K562 (cell line): ENCODE data around the gene PPP3CB.

ENCODE experiments used
- CBFB ChIP-seq: sonication (generic); formaldehyde crosslinking; IDR thresholded peaks from 2 replicates; pipeline ENCODE4 v1.4.0; 2020; ENCODE audit warnings: mild to moderate bottlenecking, missing genetic modification reagents
- CHAMP1 ChIP-seq: fragments of 450-650 bp; IDR thresholded peaks from 2 replicates; pipeline ENCODE4 v1.6.1; 2016; ENCODE audit warnings: mild to moderate bottlenecking
- CREB1 ChIP-seq, 2 experiments: sonication (generic) in 1 of 2; formaldehyde crosslinking in 1 of 2; IDR thresholded peaks; 2 replicates each; pipeline versions ENCODE4 v1.6.1 to v1.8.0; 2012 to 2022; ENCODE audit warnings: inconsistent platforms in 1 of 2, mild to moderate bottlenecking in 1 of 2, missing genetic modification reagents in 1 of 2, moderate library complexity in 1 of 2
- CUX1 ChIP-seq: fragments of 200-800 bp; sonication (Bioruptor generic); IDR thresholded peaks from 2 replicates; pipeline ENCODE4 v1.6.1; 2016; ENCODE audit warnings: missing genetic modification characterization, missing compliant biosample characterization
- ELF2 ChIP-seq: fragments of 250-450 bp; sonication (Bioruptor Pico); IDR thresholded peaks from 2 replicates; pipeline ENCODE4 v1.5.0; 2021; ENCODE audit warnings: mild to moderate bottlenecking
- HES1 ChIP-seq: fragments of 450-650 bp; IDR thresholded peaks from 2 replicates; pipeline ENCODE4 v1.6.1; 2016; ENCODE audit warnings: low read depth, mild to moderate bottlenecking, moderate library complexity
- MECOM ChIP-seq: fragments of 250-450 bp; sonication (Bioruptor Pico); IDR thresholded peaks from 2 replicates; pipeline ENCODE4 v1.8.0; 2022; ENCODE audit warnings: inconsistent platforms
- POLR3G ChIP-seq: IDR thresholded peaks from 2 replicates; pipeline ENCODE4 v1.6.1; 2011; ENCODE audit not compliant: insufficient read length, insufficient replicate concordance; ENCODE audit errors: extremely low read depth
- TAF1 ChIP-seq: IDR thresholded peaks from 2 replicates; pipeline ENCODE4 v1.6.1; 2011; ENCODE audit warnings: mild to moderate bottlenecking, low read length, moderate library complexity; ENCODE audit not compliant: insufficient read depth, control insufficient read depth, severe bottlenecking; ENCODE audit errors: extremely low read depth
- TGIF2 ChIP-seq: sonication (generic); formaldehyde crosslinking; IDR thresholded peaks from 2 replicates; pipeline ENCODE4 v1.8.1; 2022; ENCODE audit warnings: mild to moderate bottlenecking, missing genetic modification reagents, moderate library complexity

- TF ChIP-seq ELF2 (CRISPR knock-in tag) (no peak), MECOM (no peak), TAF1 (no peak), CREB1 (IDR thresholded peaks at IDR 0.05) (no peak), CREB1 (CRISPR knock-in tag; IDR thresholded peaks at IDR 0.05) (no peak), CBFB (CRISPR knock-in tag) (no peak), TGIF2 (CRISPR knock-in tag) (no peak), POLR3G (no peak), HES1 (no peak), CHAMP1 (no peak), CUX1 (CRISPR knock-in tag) (no peak)
Observed at GRCh38 chr10:73460897-73461296, 34.9 kb downstream of the PPP3CB start.
